GM12892 (cell line): ENCODE results near the gene ELANE.
A peak's percentile ranks its signal among the peaks of the same experiment; 100 is the strongest.
"Not testable (repeated sequence)": the region's sequence is repeated elsewhere in the genome, so short reads cannot be mapped to it uniquely, and the experiment has no call there.

Experiments used
- DNase-seq: peaks from one replicate; pipeline ENCODE4 v3.0.0; 2011; ENCODE audit not compliant: insufficient read length
- FAIRE-seq: peaks from 2 replicates; lab custom pipeline; 2011; peaks lifted over from hg19 to GRCh38; lab: Jason Lieb, UNC
- POLR2A ChIP-seq: IDR thresholded peaks from 2 replicates; pipeline ENCODE4 v1.6.1; 2011; ENCODE audit warnings: low read depth, low read length, control low read depth
- POLR2AphosphoS5 ChIP-seq: IDR thresholded peaks from 2 replicates; pipeline ENCODE4 v1.6.1; 2011; ENCODE audit warnings: low read depth, low read length, control low read depth
- TAF1 ChIP-seq: IDR thresholded peaks from 2 replicates; pipeline ENCODE4 v1.6.1; 2011; ENCODE audit warnings: low read depth, mild to moderate bottlenecking, control low read depth, low read length, borderline replicate concordance

The ELANE gene

GRCh38 chr19:815775-816499 is 36.2 kb upstream of the ELANE start:
- TF ChIP-seq TAF1, result no peak
- TF ChIP-seq POLR2AphosphoS5, result peak; percentile 92
- FAIRE-seq (no peak), DNase-seq (no peak)

GRCh38 chr19:816500-816857 is 35.6 kb upstream of the ELANE start:
- DNase-seq, result no peak
- peak; percentile 63 for FAIRE-seq
- TF ChIP-seq POLR2A (no peak), TAF1 (no peak), POLR2AphosphoS5 (no peak)

GRCh38 chr19:820212-820611 is 31.9 kb upstream of the ELANE start:
- DNase-seq, FAIRE-seq: not testable (repeated sequence)

- FAIRE-seq (no peak), DNase-seq (no peak)
- TF ChIP-seq POLR2AphosphoS5, result no peak
- no peak for TF ChIP-seq TAF1
Observed at GRCh38 chr19:821231-821824, 30.8 kb upstream of the ELANE start.

GRCh38 chr19:821825-822503 is 30.1 kb upstream of the ELANE start, which contains the start of gene PLPPR3:
Gene PLPPR3, minus strand, starts transcription at chr19:821955. Its CDS starts 396 bp downstream, at chr19:821559.
- FAIRE-seq (no peak), DNase-seq (no peak)
- TF ChIP-seq POLR2A (no peak), TAF1 (no peak), POLR2AphosphoS5 (no peak)

DNA sequence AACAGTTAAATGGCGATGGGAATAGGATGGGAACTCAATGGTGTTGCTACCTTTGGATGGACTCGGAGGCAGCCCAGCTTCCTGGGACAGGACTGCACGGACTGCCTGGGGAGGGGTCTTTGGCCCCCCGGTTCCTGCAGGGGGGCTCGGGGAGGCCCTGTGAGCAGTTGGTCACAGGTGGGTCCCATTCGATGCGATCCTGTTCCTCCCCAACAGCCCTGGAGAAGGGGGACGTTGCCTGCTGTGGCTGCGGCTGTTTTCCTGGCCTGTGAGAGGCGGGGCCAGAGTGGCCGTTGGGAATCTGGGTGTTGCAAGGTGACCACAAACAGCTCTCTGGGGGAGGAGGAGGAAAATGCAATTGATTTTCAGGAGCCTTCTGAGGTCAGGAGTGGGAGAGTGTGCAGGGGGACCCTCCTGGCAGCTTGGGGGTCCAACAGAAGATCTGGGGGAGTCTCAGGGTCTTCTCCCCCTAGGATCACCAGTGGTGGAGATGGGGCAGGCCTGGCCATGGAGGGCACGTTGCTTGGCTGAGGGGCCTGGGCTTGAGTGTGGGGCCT is 28.5 kb upstream of the ELANE start:
- TF ChIP-seq POLR2AphosphoS5 (no peak), TAF1 (no peak), POLR2A (no peak)
- DNase-seq (no peak), FAIRE-seq (no peak)

DNA sequence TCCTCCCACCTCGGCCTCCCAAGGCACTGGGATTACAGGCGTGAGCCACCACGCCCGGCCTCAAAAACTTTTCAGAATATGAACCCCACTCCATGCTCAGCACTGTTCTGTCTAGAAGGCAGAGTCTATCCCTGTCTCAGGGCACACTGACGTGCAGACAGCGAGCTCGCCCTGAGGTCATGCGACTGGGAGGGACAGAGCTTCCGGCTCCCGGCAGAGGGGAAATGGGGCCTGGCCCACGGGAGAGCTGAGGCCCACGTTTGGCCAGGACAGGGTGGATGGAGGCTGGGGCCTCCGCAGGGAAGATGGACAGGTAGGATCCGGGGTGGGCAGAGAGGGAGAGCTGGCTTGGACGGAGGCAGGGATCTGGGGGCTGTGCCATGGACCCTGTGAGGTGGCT is 27.2 kb upstream of the ELANE start:
- TF ChIP-seq TAF1 (no peak), POLR2A (no peak), POLR2AphosphoS5 (no peak)
- no peak for DNase-seq
- no peak for FAIRE-seq

DNA sequence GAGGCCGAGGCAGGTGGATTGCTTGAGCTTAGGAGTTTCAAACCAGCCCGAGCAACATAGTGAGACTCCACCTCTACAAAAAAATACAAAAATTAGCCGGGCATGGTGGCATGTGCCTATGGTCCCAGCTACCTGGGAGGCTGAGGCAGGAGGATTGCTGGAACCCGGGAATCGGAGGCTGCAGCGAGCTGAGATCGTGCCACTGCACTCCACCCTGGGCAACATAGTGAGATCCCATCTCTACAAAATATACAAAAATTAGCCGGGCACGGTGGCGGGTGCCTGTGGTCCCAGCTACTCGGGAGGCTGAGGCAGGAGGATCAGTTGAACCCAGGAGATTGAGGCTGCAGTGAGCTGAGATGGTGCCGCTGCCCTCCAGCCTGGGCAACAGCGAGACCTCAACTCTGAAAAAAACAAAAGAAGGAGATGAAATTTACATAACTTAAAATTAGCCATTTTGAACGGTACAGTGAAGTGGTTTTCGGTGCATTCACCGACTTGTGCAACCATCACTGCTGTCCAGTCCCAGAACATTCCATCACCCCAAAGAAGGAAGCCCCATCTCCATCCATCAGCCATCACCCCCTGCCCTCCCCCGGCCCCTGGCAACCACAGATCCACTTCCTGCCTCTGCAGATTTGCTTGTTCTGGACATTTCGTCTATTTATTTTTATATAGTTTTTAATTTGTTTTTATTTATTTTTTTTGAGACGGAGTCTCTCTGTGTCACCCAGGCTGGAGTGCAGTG is 26.0 kb upstream of the ELANE start:
- DNase-seq (no peak), FAIRE-seq (no peak)
- no peak for TF ChIP-seq POLR2A
- TF ChIP-seq TAF1, result no peak
- no peak for TF ChIP-seq POLR2AphosphoS5

- FAIRE-seq, result no peak
- no peak for DNase-seq
- no peak for TF ChIP-seq POLR2AphosphoS5
Observed at GRCh38 chr19:827314-827709, 24.8 kb upstream of the ELANE start.

GRCh38 chr19:827710-828321 is 24.3 kb upstream of the ELANE start, which contains the start of gene AZU1:
Gene AZU1, plus strand, starts transcription at chr19:827837. Its CDS starts 10 bp downstream, at chr19:827847.
- TF ChIP-seq TAF1 (no peak), POLR2AphosphoS5 (no peak), POLR2A (no peak)
- no peak for FAIRE-seq

DNA sequence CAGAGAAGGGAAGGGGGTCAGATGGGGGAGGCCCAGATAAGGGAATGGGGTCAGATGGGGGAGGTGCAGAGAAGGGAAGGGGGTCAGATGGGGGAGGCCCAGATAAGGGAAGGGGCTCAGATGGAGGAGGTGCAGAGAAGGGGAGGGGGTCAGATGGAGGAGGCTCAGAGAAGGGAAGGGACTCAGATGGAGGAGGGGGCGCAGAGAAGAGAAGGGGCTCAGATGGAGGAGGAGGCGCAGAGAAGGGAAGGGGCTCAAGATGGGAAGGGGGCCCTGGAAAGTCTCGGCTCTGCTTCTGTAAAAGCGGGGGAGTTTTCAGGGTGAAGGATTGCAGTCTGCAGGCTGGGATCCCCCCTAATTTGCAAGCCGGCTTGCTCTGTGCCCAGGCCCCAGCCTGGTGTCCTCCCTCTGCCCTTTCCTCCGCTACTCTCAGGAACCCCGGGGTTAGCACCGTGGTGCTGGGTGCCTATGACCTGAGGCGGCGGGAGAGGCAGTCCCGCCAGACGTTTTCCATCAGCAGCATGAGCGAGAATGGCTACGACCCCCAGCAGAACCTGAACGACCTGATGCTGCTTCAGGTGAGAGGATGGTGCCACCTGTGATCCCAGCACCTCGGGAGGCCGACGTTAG is 22.9 kb upstream of the ELANE start:
- FAIRE-seq (no peak), DNase-seq (no peak)
- TF ChIP-seq POLR2AphosphoS5 (no peak), POLR2A (no peak), TAF1 (no peak)

More at GRCh38 chr19:827710-828321, 24.3 kb upstream of the ELANE start, which contains the start of gene AZU1:
- DNase-seq, result no peak
